Measurements from ENCODE around the gene SVIL. TPM values are rescaled to one million over a fixed set of nuclear protein-coding genes. Genes with fewer than 3 reads are reported as not detected.
A peak's percentile ranks its signal among the peaks of the same experiment; 100 is the strongest.

SVIL gene
- total and polyA plus RNA-seq, 2 donors (not counting 1 experiment from before 2014, with no cell fraction given) = 0.74 to 0.88 TPM

DNA sequence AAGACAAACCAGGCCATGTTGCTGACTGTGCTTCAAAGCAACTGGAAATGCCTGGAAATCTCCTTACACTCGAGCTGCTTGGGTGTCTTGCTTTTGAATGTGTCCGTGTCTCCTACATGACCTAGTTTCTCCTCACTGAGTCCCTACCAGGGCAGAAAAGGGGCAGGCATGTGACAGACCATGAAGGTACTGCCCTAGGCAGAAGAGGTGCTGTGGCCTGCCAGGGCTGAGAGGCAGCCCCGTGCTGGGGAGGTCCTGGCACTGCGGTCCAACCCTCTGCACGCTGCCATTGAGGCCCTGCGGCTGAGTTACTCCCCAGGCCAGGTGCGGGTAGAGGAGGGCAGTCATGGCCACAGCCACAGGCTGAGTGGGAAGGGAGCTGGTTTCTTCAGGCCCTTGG is 186.6 kb downstream of the SVIL start:
- CTCF ChIA-PET = interaction anchor here (0.7 to 2.5 kb wide), 4 partner anchors 62 to 820 kb away, joined by 3 to 14 read pairs (median 4); no protein-coding TSS in a partner anchor
- Histone ChIP-seq H3K36me3 (replicated peaks in 1 of 2; ENCODE audit: control extremely low read depth in 1 of 2, control insufficient read depth in 1 of 2, extremely low read depth in 1 of 2, insufficient read depth in 2 of 2, low read length in 1 of 2) (no peaks in the 10 kb centered on the region), H3K27me3 (replicated peaks in 1 of 4; ENCODE audit: control extremely low read depth in 1 of 4, control insufficient read depth in 3 of 4, insufficient read depth in 4 of 4, low read length in 3 of 4) (no peaks in the 10 kb centered on the region), H3K4me1 (ENCODE audit: control insufficient read depth in 2 of 2, insufficient read depth in 2 of 2, low read length in 2 of 2) (no peaks in the 10 kb centered on the region), H3K27ac (ENCODE audit: low read length in 2 of 2) (no peak overlapping the region), H3K9me3 (ENCODE audit: control extremely low read depth in 1 of 3, control insufficient read depth in 2 of 3, insufficient read depth in 1 of 3, low read length in 2 of 3) (no peaks in the 10 kb centered on the region), H3K9ac (ENCODE audit: low read length) (no peak overlapping the region), H3K4me2 (replicated peaks; ENCODE audit: low read depth, low read length, poor library complexity, severe bottlenecking) (no peak overlapping the region), H2AFZ (ENCODE audit: insufficient read depth, low read depth, low read length, poor library complexity, severe bottlenecking) (no peak overlapping the region), H4K20me1 (ENCODE audit: control insufficient read depth, insufficient read depth, low read length, poor library complexity, severe bottlenecking) (no peaks in the 10 kb centered on the region), H3K4me3 (ENCODE audit: control extremely low read depth in 1 of 5, extremely low read depth in 1 of 5, insufficient read depth in 1 of 5, low read depth in 2 of 5, low read length in 4 of 5) (no peak overlapping the region), H3K79me2 (ENCODE audit: control insufficient read depth, insufficient read depth, low read length) (no peaks in the 10 kb centered on the region)
- TF ChIP-seq, protein P1, sequence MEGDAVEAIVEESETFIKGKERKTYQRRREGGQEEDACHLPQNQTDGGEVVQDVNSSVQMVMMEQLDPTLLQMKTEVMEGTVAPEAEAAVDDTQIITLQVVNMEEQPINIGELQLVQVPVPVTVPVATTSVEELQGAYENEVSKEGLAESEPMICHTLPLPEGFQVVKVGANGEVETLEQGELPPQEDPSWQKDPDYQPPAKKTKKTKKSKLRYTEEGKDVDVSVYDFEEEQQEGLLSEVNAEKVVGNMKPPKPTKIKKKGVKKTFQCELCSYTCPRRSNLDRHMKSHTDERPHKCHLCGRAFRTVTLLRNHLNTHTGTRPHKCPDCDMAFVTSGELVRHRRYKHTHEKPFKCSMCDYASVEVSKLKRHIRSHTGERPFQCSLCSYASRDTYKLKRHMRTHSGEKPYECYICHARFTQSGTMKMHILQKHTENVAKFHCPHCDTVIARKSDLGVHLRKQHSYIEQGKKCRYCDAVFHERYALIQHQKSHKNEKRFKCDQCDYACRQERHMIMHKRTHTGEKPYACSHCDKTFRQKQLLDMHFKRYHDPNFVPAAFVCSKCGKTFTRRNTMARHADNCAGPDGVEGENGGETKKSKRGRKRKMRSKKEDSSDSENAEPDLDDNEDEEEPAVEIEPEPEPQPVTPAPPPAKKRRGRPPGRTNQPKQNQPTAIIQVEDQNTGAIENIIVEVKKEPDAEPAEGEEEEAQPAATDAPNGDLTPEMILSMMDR (IDR thresholded peaks at IDR 0.05) = no peak
- TF ChIP-seq EZH2 (IDR thresholded peaks at IDR 0.05; ENCODE audit: borderline replicate concordance, insufficient read depth, low read depth, low read length, poor library complexity, severe bottlenecking) = no peak
- H3K9me3 Mint-ChIP-seq (ENCODE audit: insufficient read depth) = no peaks in the 10 kb centered on the region
- no peak overlapping the region for H3K27ac Mint-ChIP-seq
- POLR2A ChIA-PET = no interaction called here
- intact Hi-C loops (cut with micrococcal nuclease) = no loop called here
- peak; percentile 10 for DNase-seq
- no peaks in the 10 kb centered on the region for H3K4me1 Mint-ChIP-seq
- no peaks in the 10 kb centered on the region for H3K27me3 Mint-ChIP-seq
- no peak overlapping the region for H3K4me3 Mint-ChIP-seq
- ATAC-seq (ENCODE audit: low read depth) = no peak
- 95% methylated on average over 6 of the region's 7 CpGs for WGBS (ENCODE audit: insufficient coverage)

DNA sequence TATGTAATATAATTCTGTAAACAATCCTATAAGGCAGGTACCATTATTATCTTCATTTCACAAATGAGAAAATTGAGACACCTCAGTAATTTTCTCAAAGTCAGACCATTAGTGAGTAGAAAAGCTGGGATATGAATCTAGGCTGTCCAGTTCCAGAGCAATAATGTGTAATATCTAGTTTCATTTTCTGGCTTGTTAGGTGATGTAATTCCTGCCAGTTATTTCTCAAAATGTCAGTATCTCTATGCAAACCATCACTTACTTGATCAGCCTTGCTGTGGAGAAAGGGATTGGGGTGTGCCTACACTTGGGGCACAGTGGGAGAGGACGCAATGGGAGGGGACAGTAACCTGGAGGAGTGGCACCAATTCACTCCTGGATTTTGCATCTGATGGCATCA is 188.4 kb downstream of the SVIL start:
- Histone ChIP-seq H3K79me2 (ENCODE audit: control insufficient read depth, insufficient read depth, low read length) (no peaks in the 10 kb centered on the region), H3K4me1 (ENCODE audit: control insufficient read depth in 2 of 2, insufficient read depth in 2 of 2, low read length in 2 of 2) (no peaks in the 10 kb centered on the region), H3K27ac (ENCODE audit: low read length in 2 of 2) (no peak overlapping the region), H3K4me2 (replicated peaks; ENCODE audit: low read depth, low read length, poor library complexity, severe bottlenecking) (no peak overlapping the region), H3K27me3 (replicated peaks in 1 of 4; ENCODE audit: control extremely low read depth in 1 of 4, control insufficient read depth in 3 of 4, insufficient read depth in 4 of 4, low read length in 3 of 4) (no peaks in the 10 kb centered on the region), H2AFZ (ENCODE audit: insufficient read depth, low read depth, low read length, poor library complexity, severe bottlenecking) (no peak overlapping the region), H3K36me3 (replicated peaks in 1 of 2; ENCODE audit: control extremely low read depth in 1 of 2, control insufficient read depth in 1 of 2, extremely low read depth in 1 of 2, insufficient read depth in 2 of 2, low read length in 1 of 2) (no peaks in the 10 kb centered on the region), H3K4me3 (ENCODE audit: control extremely low read depth in 1 of 5, extremely low read depth in 1 of 5, insufficient read depth in 1 of 5, low read depth in 2 of 5, low read length in 4 of 5) (no peak overlapping the region), H3K9ac (ENCODE audit: low read length) (no peak overlapping the region), H3K9me3 (ENCODE audit: control extremely low read depth in 1 of 3, control insufficient read depth in 2 of 3, insufficient read depth in 1 of 3, low read length in 2 of 3) (no peaks in the 10 kb centered on the region), H4K20me1 (ENCODE audit: control insufficient read depth, insufficient read depth, low read length, poor library complexity, severe bottlenecking) (no peaks in the 10 kb centered on the region)
- CTCF ChIA-PET = interaction anchor here (0.7 to 1.5 kb wide), 8 partner anchors 9 to 1246 kb away, joined by 3 to 5 read pairs (median 3); no protein-coding TSS in a partner anchor
- POLR2A ChIA-PET = no interaction called here
- Mint-ChIP-seq H3K27ac (no peak overlapping the region), H3K4me3 (no peak overlapping the region), H3K4me1 (no peaks in the 10 kb centered on the region), H3K27me3 (no peaks in the 10 kb centered on the region), H3K9me3 (ENCODE audit: insufficient read depth) (no peaks in the 10 kb centered on the region)
- ATAC-seq (ENCODE audit: low read depth) = no peak
- TF ChIP-seq, protein P1 (IDR thresholded peaks at IDR 0.05) = no peak
- no peak for TF ChIP-seq EZH2 (IDR thresholded peaks at IDR 0.05; ENCODE audit: borderline replicate concordance, insufficient read depth, low read depth, low read length, poor library complexity, severe bottlenecking)
- WGBS (ENCODE audit: insufficient coverage) = 100% methylated on average over 1 of the region's 1 CpG
- intact Hi-C loops (cut with micrococcal nuclease) = no loop called here
- no peak for DNase-seq
